Body of pancreas (tissue), 4 donors: ENCODE measurements around the gene PITPNM2.

Experiments used
- CTCF ChIP-seq, 7 experiments: fragments of 450-650 bp in 4 of 7; fragments of 200-600 bp in 3 of 7; sonication (generic) in 3 of 7; IDR thresholded peaks; one replicate each; pipeline ENCODE4 v1.5.1; 2016 to 2019; ENCODE audit warnings: antibody characterized with exemption in 7 of 7
- POLR2A ChIP-seq, 3 donors: fragments of 450-650 bp; IDR thresholded peaks; one replicate each; pipeline ENCODE4 v1.6.1; 2016; ENCODE audit warnings: antibody characterized with exemption in 3 of 3, mild to moderate bottlenecking in 2 of 3

GRCh38 chr12:123131291-123131832, 19.5 kb downstream of the PITPNM2 start:
- TF ChIP-seq CTCF (IDR thresholded peaks at IDR 0.05) (no peak), POLR2A (IDR thresholded peaks at IDR 0.05) (no peak)
